Measurements from ENCODE around the gene SMPD3. TPM values are rescaled to one million over a fixed set of nuclear protein-coding genes. Genes with fewer than 3 reads are reported as not detected.

SMPD3 gene
- polyA plus RNA-seq, 3 donors = 1.0 to 2.2 (median 1.5) TPM

- DNase-seq = no peak
Measured at GRCh38 chr16:68472581-68472980, 24.3 kb upstream of the SMPD3 start.

GRCh38 chr16:68470461-68471150, 22.3 kb upstream of the SMPD3 start:
- no peak for DNase-seq

GRCh38 chr16:68469796-68470460, 21.6 kb upstream of the SMPD3 start:
- DNase-seq = no peak

DNA sequence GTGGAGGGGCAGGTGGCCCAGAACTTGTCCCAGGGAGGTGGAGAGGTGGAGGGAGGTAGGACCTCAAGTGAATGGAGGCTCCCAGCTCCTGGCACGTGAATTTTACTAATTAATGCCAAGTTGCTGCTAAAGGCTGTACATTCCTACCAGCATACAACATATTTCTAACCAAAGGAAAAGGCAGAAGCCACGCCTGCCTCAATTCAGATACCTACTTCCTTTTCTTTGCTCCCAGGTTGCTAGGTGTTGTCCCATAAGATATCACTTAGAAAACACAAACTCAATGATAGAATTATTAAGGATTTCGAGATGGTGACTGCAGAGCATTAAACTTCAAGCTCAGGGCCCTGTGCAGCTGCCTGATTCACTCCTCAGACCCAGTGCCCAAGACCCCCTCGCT, 20.5 kb upstream of the SMPD3 start:
- DNase-seq = no peak

DNA sequence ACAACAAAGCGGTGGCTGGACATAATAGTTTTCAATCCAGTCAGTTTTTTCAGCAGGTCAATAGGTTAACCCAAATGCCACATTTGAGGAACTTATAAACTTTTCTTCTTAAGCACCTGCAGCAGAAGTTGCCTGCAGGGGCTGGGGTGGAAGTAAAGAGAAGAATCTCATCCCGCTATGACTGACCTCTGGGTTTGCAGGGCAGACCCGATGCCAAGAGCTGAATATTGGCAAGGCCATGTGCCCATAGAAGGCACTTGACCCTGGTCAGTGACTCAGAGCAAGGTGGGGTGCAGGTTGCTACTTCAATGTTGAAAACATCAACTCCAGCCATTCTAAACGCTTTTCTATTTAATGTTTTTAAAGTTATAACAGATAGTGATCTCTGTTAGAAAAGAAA, 17.9 kb upstream of the SMPD3 start:
- DNase-seq = no peak

DNA sequence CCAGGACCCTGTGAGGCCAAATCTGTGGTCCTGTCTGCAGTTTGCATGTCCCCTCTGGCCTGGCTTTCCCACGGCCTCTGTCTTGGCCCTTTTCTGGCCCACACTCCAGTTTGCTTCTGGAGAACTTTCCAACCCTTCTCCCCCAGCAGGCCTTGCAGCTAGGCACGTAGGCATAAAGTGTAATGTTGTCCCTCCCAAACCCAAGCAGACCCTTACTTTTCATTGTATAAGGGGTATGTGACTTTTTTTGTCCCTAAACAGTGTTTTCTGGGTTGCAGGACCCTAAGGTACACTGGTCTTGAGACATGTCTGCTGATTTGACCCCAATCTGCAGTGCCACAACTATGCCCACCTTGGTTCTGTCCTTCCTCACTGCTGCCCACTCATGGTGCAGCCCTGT, 15.6 kb upstream of the SMPD3 start:
- DNase-seq = no peak

DNA sequence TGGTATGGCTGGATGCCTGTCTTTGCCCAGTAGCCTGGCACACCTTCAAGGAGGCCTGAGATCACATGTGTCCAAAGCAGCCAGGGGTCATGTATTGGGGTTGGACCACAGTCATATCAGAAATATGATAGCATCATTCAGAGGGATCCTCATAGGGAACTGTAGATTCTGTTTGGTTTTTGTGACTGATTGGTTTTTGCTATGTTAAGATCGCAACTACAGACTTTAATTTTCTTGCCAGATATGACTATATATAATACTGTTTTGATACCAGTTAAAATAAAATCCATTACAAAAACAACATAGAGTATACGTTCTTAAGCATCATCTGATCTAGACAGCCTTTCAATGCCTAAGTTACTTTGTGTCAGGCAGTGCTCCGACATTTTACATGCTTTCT, 11.8 kb upstream of the SMPD3 start:
- DNase-seq = no peak

DNA sequence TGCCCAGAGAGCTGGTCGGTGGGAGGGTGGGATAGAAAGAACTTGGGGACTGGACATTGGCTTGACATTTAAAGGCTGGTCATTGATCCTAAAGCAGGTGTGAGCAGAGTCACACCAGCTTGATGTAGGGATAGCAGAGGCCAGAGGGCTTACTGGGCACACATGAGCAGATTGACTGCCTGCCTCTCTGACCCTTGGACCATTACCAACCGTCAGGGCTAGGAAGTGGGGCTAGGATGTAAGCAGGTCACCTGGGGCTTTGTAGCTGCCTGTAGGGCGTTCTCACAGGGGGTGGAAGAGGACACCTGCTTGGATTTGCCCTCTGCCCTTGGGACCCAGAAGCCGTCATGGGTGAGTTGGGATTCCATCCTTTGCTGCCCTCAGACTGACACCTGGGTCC, 11.1 kb upstream of the SMPD3 start:
- no peak for DNase-seq

DNA sequence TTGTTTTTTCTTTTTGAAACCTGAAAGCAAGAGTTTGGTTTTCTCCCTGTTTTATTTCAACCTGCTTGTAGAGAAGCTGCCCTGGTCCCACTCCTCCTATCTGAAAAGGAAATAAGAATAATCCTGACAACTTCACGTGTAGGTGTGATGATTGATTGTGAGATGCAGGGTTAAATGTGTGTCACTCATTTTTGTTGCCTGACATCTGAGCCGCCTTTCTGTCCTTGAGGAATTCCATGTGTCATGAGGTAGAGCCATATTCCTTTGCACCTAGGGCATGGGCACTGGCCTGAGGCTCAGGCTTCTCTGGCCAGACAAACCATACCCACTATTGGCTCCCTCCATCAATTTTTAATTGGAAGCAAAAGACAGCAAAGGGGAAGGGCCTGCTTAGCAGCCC, 10.2 kb upstream of the SMPD3 start:
- no peak for DNase-seq

GRCh38 chr16:68458101-68458500, 9.8 kb upstream of the SMPD3 start:
- no peak for DNase-seq

DNA sequence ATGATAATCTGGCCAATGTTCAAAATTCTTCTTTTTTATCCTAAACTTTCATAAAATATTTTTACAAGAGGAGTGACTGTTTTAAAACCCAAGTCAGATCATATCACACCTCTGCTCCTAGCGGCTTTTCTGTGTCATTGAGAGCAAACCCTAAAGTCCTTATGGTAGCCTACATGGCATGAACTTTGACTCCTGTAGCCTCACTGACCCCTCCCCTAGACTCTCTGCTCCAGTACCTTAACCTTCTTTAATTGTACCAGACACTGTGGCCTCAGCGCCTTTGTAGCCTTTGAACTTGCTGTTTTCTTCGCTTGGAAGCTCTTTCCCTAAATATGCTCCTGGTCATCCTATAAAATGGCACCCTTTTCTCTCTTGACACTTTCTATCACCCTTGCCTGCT, 7.3 kb upstream of the SMPD3 start:
- DNase-seq = no peak

- no peak for DNase-seq
Measured at GRCh38 chr16:68454920-68455435, 6.7 kb upstream of the SMPD3 start.

- no peak for DNase-seq
Measured at GRCh38 chr16:68453816-68454215, 5.5 kb upstream of the SMPD3 start.

- no peak for DNase-seq
Measured at GRCh38 chr16:68452176-68452575, 3.9 kb upstream of the SMPD3 start.

DNA sequence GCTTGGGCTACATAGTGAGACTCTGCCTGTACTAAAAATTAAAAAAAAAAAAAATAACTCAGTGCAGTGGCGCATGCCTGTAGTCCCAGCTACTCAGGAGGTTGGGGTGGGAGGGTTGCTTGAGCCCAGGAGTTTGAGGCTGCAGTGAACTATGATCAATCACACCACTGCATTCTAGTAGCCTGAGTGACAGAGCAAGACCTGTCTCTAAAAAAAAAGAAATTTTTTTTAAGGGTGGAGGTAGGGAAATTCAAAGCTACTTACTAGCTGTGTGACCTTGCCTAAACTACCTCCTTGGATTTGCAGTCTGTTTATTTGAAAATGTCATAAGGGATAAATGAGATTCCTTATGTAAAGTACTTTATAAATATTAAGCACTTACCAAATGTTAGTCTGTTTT, 3.4 kb upstream of the SMPD3 start:
- no peak for DNase-seq

DNA sequence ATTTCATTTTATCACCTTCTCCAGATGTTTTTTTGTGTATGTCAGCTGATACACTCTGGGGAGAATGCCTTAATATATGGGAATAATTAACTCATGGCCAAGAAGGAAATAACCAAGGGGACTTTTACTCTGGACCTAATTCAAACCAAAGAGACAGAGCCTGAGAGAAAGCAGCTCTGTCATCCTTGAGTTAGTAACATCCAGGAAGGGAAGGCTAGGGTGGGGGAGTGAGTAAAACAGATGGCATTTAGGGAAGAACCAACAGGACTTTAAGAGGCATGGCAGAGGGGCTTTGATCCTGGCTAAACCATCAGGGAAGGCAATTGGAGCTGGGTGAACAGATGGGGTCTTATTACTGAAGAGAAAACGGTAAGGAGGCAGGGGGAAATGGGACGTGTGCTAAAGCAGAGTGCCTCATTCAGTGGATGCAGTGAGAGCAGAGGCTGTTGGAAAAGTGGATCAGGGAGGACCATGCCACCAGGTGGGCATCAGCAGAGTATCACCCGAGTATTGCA, 2.5 kb upstream of the SMPD3 start:
- DNase-seq = no peak

- no peak for DNase-seq
Measured at GRCh38 chr16:68447653-68448359, 502 bp downstream of the SMPD3 start.

GRCh38 chr16:68446681-68447652, 1.3 kb downstream of the SMPD3 start:
- DNase-seq = no peak

DNA sequence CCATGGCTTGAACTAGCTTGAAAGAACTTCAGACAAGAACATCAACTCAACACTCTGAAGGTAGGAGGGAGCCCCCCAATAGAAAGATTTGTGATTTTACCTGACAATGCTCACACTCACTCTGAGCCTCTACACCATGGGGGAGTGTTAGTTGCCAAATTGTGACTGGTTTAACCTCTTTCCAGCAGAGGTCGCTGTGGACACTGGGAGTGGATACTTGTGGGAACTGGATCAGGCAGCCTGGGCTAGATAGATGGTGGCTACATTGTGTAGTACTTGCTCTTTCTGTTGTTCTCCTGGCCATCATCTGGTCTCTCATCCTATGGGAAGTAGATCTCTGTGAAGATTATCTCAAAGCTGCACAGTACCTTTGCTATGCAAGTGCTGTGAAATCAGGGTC, 2.9 kb downstream of the SMPD3 start:
- peak; percentile 41 for DNase-seq

- peak; percentile 72 for DNase-seq
Measured at GRCh38 chr16:68444056-68444657, 4.2 kb downstream of the SMPD3 start.

- DNase-seq = no peak
Measured at GRCh38 chr16:68436581-68436980, 11.7 kb downstream of the SMPD3 start.
